Thoracic aorta (tissue), 2 donors: ENCODE results near the gene RUNX2. TPM values are rescaled to one million over a fixed set of nuclear protein-coding genes. Genes with fewer than 3 reads are reported as not detected.

Experiments
- ATAC-seq: fragments of 150-250 bp; one replicate; pipeline ENCODE4 v1.8.0; 2017; ENCODE audit warnings: low read depth; ENCODE audit not compliant: insufficient number of reproducible peaks, low FRiP score
- DNase-seq: peaks from one replicate; pipeline ENCODE4 v3.0.0-alpha.2; 2020; ENCODE audit warnings: low spot score
- H3K27ac ChIP-seq, 2 donors: fragments of 200-600 bp; sonication (generic); 1 replicate in 1 of 2; 2 replicates in 1 of 2; pipeline ENCODE4 v1.5.1; 2016; ENCODE audit warnings: mild to moderate bottlenecking in 2 of 2, moderate library complexity in 2 of 2
- H3K27me3 ChIP-seq: fragments of 200-600 bp; sonication (generic); replicated peaks from 2 replicates; pipeline ENCODE4 v1.6.0; 2016; ENCODE audit warnings: mild to moderate bottlenecking; ENCODE audit not compliant: insufficient read depth
- H3K36me3 ChIP-seq: fragments of 200-600 bp; sonication (generic); one replicate; pipeline ENCODE4 v1.5.1; 2016
- H3K4me1 ChIP-seq, 2 donors: fragments of 200-600 bp; sonication (generic); 1 replicate in 1 of 2; 2 replicates in 1 of 2; pipeline versions ENCODE4 v1.5.1 to v1.6.0; 2016; ENCODE audit warnings: low read depth in 2 of 2, mild to moderate bottlenecking in 1 of 2; ENCODE audit not compliant: control insufficient read depth in 1 of 2
- H3K4me3 ChIP-seq: fragments of 200-600 bp; sonication (generic); 2 replicates; pipeline ENCODE4 v1.5.1; 2016; ENCODE audit warnings: mild to moderate bottlenecking
- H3K9me3 ChIP-seq: fragments of 200-600 bp; sonication (generic); 2 replicates; pipeline ENCODE4 v1.5.1; 2016
- total RNA-seq, 2 donors: library from RNA; depleted of rRNA; stranded (reverse); fragments of >200 nt; gene quantifications; one replicate each; pipeline versions ENCODE4 v1.1.0 to v1.2.3, GENCODE V29; 2016
- TF ChIP-seq, protein P1 (sequence below): fragments of 200-600 bp; sonication (generic); IDR thresholded peaks from one replicate; pipeline ENCODE4 v1.5.1; 2019; ENCODE audit warnings: antibody characterized with exemption

RUNX2 gene
- total RNA-seq, 2 donors from 2014 or later: 3.2 to 7.9 TPM

- Histone ChIP-seq H3K27me3 (no peaks in the 10 kb centered on the region), H3K4me3 (no peak overlapping the region), H3K36me3 (no peaks in the 10 kb centered on the region), H3K4me1 (no peaks in the 10 kb centered on the region), H3K9me3 (no peaks in the 10 kb centered on the region), H3K27ac (no peak overlapping the region)
- TF ChIP-seq, protein P1, sequence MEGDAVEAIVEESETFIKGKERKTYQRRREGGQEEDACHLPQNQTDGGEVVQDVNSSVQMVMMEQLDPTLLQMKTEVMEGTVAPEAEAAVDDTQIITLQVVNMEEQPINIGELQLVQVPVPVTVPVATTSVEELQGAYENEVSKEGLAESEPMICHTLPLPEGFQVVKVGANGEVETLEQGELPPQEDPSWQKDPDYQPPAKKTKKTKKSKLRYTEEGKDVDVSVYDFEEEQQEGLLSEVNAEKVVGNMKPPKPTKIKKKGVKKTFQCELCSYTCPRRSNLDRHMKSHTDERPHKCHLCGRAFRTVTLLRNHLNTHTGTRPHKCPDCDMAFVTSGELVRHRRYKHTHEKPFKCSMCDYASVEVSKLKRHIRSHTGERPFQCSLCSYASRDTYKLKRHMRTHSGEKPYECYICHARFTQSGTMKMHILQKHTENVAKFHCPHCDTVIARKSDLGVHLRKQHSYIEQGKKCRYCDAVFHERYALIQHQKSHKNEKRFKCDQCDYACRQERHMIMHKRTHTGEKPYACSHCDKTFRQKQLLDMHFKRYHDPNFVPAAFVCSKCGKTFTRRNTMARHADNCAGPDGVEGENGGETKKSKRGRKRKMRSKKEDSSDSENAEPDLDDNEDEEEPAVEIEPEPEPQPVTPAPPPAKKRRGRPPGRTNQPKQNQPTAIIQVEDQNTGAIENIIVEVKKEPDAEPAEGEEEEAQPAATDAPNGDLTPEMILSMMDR: no peak
- no peak for ATAC-seq
- no peak for DNase-seq
These were observed 361.9 kb downstream of the RUNX2 start for GRCh38 chr6:45689926-45690615.

DNA sequence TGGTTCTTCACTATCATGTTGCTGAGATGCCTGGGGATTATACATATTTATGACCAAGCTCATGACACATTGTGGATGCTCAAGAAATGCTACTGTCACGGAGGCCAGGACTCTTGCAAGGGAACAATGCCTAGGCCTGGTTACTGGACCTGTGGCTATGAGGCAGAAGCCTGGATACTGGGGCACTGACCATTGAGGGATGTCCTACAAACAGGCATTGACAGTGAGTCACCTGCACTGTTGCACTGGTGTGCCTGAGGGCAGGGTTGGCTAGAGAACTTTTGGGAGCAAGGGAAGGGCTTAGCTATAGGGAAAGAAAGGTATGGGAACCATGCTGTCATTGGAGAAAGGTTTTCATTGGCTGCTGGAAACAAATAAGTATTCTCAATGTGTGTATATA is 362.7 kb downstream of the RUNX2 start:
- Histone ChIP-seq H3K9me3 (no peaks in the 10 kb centered on the region), H3K27ac (no peak overlapping the region), H3K27me3 (no peaks in the 10 kb centered on the region), H3K4me3 (no peak overlapping the region), H3K4me1 (no peaks in the 10 kb centered on the region), H3K36me3 (no peaks in the 10 kb centered on the region)
- ATAC-seq: no peak
- no peak for DNase-seq
- TF ChIP-seq, protein P1: no peak

GRCh38 chr6:45691426-45691825 is 363.3 kb downstream of the RUNX2 start:
- no peak for ATAC-seq
- Histone ChIP-seq H3K9me3 (no peaks in the 10 kb centered on the region), H3K27ac (no peak overlapping the region), H3K27me3 (no peaks in the 10 kb centered on the region), H3K36me3 (no peaks in the 10 kb centered on the region), H3K4me3 (no peak overlapping the region), H3K4me1 (no peaks in the 10 kb centered on the region)
- TF ChIP-seq, protein P1: no peak
- DNase-seq: no peak

- no peaks in the 10 kb centered on the region for H3K27me3 ChIP-seq
- H3K4me1 ChIP-seq: no peaks in the 10 kb centered on the region
- no peak for ATAC-seq
- H3K36me3 ChIP-seq: no peaks in the 10 kb centered on the region
- DNase-seq: no peak
- H3K27ac ChIP-seq: no peak overlapping the region
- no peak overlapping the region for H3K4me3 ChIP-seq
- H3K9me3 ChIP-seq: no peaks in the 10 kb centered on the region
- TF ChIP-seq, protein P1: no peak
These were observed 363.9 kb downstream of the RUNX2 start for GRCh38 chr6:45692021-45692420.

- no peak for DNase-seq
- no peak for ATAC-seq
- no peaks in the 10 kb centered on the region for H3K9me3 ChIP-seq
- no peaks in the 10 kb centered on the region for H3K36me3 ChIP-seq
- no peak overlapping the region for H3K4me3 ChIP-seq
- TF ChIP-seq, protein P1: no peak
- no peaks in the 10 kb centered on the region for H3K27me3 ChIP-seq
- no peak overlapping the region for H3K27ac ChIP-seq
- no peaks in the 10 kb centered on the region for H3K4me1 ChIP-seq
These were observed 368.6 kb downstream of the RUNX2 start for GRCh38 chr6:45696738-45697137.
